GM21786 (cell line): Measurements from ENCODE around the gene UBQLN1.
"Not testable (repeated sequence)": the region's sequence is repeated elsewhere in the genome, so short reads cannot be mapped to it uniquely, and the experiment has no call there.

Source experiments
- ATAC-seq: cut with Tn5 transposase; IDR thresholded peaks from one replicate; pipeline ENCODE4 v1.9.1; 2021; ENCODE audit not compliant: unreplicated experiment

The UBQLN1 gene

GRCh38 chr9:83707768-83708514, at the start of gene UBQLN1:
TSS of gene UBQLN1 (minus strand) at chr9:83707958. CDS start at chr9:83707679, 279 bp downstream.
- peak; percentile 68 for ATAC-seq

GRCh38 chr9:83754383-83754977, 46.7 kb upstream of the UBQLN1 start:
- ATAC-seq = peak; percentile 91

DNA sequence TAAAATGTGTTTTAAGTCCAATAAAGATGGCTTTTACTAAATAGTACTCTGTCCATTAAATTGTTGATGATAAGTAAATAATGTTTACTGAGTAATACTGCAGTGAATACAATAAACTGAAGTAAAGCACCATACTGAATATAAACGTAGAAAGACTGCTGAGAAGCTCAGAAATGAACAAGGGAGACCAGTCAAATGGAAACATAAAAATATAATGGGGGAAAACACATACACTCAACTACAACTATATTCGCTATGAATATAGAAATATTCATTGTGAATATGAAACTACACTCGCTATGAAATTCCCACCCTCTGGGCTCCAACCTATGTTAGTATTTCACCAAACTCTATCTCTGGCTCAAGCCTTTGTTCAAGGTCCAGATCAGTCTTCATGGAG, 41.9 kb upstream of the UBQLN1 start:
- no peak for ATAC-seq

- ATAC-seq = no peak
Observed at GRCh38 chr9:83744206-83744605, 36.4 kb upstream of the UBQLN1 start.

DNA sequence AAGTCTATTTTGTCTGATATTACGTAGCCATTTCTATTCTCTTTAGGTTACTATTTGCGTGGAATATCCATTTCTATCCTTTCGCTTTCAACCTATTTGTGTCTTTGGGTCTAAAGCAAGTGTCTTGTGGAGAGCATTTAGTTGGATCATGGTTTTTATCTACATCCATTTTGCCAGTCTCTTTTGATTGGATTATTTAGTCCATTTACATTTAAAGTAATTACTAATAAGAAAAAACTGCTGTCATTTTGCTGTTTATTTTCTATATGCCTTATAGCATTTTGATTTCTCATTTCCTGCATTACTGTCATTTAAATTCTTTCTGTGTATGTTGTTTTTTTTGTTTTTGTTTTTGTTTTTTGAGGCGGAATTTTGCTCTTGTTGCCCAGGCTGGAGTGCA, 26.0 kb upstream of the UBQLN1 start:
- no peak for ATAC-seq

- not testable (repeated sequence) for ATAC-seq
Observed at GRCh38 chr9:83728591-83729368, 21.0 kb upstream of the UBQLN1 start.

GRCh38 chr9:83724436-83724835, 16.7 kb upstream of the UBQLN1 start:
- no peak for ATAC-seq

- ATAC-seq = no peak
Observed at GRCh38 chr9:83722726-83723495, 15.2 kb upstream of the UBQLN1 start.

GRCh38 chr9:83721509-83721908, 13.8 kb upstream of the UBQLN1 start:
- no peak for ATAC-seq

GRCh38 chr9:83715794-83716193, 8.0 kb upstream of the UBQLN1 start:
- ATAC-seq = no peak

GRCh38 chr9:83715221-83715620, 7.5 kb upstream of the UBQLN1 start:
- no peak for ATAC-seq

- ATAC-seq = peak; percentile 53
Observed at GRCh38 chr9:83714329-83714728, 6.6 kb upstream of the UBQLN1 start.

GRCh38 chr9:83708515-83709158, 879 bp upstream of the UBQLN1 start:
- peak; percentile 60 for ATAC-seq

GRCh38 chr9:83707518-83707767, 315 bp downstream of the UBQLN1 start:
- peak; percentile 52 for ATAC-seq

DNA sequence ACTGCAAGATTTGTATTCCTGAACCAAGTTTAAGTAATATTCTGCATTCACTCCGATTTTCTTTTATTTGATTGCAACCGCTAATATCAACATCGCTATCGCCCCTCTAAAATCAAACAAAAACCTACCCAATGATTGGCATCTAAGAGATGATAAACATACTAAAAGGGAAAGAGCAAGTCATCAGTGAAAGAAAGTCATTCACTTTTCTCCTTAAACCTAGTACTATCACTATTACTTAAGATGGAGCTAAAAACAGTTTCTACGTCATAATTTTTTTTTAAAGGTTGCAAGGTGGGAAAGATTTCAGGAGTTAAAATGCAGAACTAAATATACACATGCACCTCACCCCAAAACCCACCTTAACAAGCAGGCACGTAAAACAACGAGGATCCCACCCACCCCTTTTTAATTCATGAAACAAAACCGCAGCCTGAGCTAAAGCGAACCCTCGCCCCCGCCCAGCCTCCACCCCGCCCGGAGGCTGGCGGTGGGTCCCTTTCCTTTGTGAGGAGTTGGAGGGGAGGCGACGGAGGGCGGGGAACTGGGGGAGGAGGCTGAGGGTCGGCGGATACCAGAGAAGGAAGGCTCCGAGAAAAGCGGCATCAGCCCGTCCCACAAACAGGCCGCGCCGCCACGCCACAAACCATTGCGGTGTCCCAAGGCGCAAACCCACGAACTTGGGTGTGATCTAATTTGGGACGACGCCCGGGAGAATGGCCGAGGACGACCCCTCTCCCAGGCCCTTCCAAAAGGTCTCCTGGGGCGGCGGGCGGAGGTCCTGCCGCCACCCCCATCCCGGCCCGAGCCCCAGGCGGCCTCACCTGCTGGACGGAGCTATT, 861 bp downstream of the UBQLN1 start:
- peak; percentile 7 for ATAC-seq

GRCh38 chr9:83705219-83705651, 2.5 kb downstream of the UBQLN1 start:
- ATAC-seq = not testable (repeated sequence)

GRCh38 chr9:83701769-83702168, 6.0 kb downstream of the UBQLN1 start:
- no peak for ATAC-seq

DNA sequence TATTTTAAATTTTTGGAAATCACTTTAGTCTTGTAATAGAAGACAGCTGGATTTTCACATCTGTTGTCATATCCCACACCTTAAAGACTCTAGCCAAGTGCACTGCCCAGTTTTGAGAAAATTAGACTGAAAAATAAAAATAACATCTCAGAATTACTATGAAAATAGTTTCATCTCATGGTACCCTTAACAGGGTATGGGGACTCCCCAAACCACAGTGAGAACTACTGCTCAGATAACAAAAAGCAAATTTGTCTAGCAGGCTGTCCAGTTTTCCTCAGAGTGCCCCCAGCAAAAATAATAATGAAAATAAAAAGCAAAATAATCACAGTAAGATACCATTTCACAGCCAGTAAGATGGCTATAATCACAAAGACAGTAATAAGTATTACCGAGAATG, 6.5 kb downstream of the UBQLN1 start:
- no peak for ATAC-seq

DNA sequence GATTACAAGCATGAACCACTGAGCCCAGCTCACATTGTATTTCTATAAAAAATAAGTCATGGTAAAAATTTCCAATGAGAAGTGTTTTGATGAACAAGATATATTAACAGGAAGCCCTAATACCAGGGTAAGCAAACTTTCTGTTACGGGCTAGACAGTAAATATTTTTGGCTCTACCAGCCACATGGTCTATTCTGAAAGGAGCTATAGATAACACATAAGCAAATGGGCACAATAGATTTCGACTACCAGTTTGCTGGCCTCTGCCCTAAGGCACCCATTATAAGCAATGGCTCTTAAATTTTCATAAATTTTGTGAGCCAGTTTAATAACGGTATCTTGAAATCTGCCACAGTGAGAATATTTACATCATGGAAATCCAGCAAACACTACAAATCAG, 8.1 kb downstream of the UBQLN1 start:
- ATAC-seq = peak; percentile 36

DNA sequence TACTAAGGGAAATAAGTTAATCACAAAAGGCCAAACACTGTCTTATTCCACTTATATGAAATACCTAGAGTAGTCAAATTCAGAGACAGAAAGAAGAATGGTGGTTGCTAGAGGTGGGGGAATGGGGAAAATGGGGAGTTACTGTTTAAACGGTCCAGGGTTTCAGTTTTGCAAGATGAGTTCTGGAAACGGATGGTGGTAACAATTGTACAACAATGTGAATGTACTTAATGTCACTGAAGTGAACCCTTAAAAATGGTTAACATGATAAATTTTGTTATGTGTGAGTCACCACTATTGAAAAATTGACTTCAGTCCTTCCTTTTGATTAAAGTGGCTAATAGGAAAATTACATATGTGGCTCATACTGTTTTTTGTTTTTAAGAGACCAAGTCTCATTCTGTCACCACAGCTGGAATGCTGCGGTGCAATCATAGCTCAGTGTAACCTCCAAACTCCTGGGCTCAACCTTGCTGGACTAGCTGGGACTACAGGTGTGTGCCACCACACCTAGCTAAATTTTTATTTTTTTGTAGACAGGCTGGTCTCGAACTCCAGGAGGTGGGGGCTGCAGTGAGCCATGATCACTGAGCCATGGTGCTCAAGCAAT, 8.7 kb downstream of the UBQLN1 start:
- peak; percentile 43 for ATAC-seq
